Stimulated activated CD8-positive, alpha-beta memory T cell treated with anti-CD3 and anti-CD28 coated beads, Interleukin-7, amount 100 ng/mL, for 1 hour (primary cell): ENCODE data around the gene ANK3.

Experiments used
- DNase-seq, 2 donors: peaks; one replicate each; pipeline ENCODE4 v3.0.0-alpha.2; 2020; ENCODE audit warnings: low read depth in 2 of 2

ANK3 gene

GRCh38 chr10:60281331-60281730 is 108.3 kb downstream of the ANK3 start:
- DNase-seq = no peak

GRCh38 chr10:60280475-60280874 is 109.2 kb downstream of the ANK3 start:
- no peak for DNase-seq

- no peak for DNase-seq
These were observed 112.0 kb downstream of the ANK3 start for GRCh38 chr10:60277656-60278055.

GRCh38 chr10:60276232-60276631 is 113.4 kb downstream of the ANK3 start:
- DNase-seq = no peak

- no peak for DNase-seq
These were observed 118.2 kb downstream of the ANK3 start for GRCh38 chr10:60271319-60272040.

GRCh38 chr10:60270426-60270825 is 119.2 kb downstream of the ANK3 start:
- DNase-seq = no peak

GRCh38 chr10:60267802-60268201 is 121.9 kb downstream of the ANK3 start:
- DNase-seq = no peak

- no peak for DNase-seq
These were observed 123.2 kb downstream of the ANK3 start for GRCh38 chr10:60266513-60266912.

GRCh38 chr10:60262647-60263126 is 127.0 kb downstream of the ANK3 start:
- DNase-seq = no peak

GRCh38 chr10:60260321-60260720 is 129.4 kb downstream of the ANK3 start:
- DNase-seq = no peak

- no peak for DNase-seq
These were observed 131.3 kb downstream of the ANK3 start for GRCh38 chr10:60258429-60258797.

- DNase-seq = no peak
These were observed 131.8 kb downstream of the ANK3 start for GRCh38 chr10:60257767-60258428.

- no peak for DNase-seq
These were observed 134.9 kb downstream of the ANK3 start for GRCh38 chr10:60254776-60255175.

GRCh38 chr10:60253484-60253883 is 136.2 kb downstream of the ANK3 start:
- DNase-seq = no peak

GRCh38 chr10:60252688-60253087 is 137.0 kb downstream of the ANK3 start:
- no peak for DNase-seq

- no peak for DNase-seq
These were observed 143.3 kb downstream of the ANK3 start for GRCh38 chr10:60246382-60246781.

GRCh38 chr10:60239228-60239627 is 150.4 kb downstream of the ANK3 start:
- DNase-seq = no peak

- no peak for DNase-seq
These were observed 150.9 kb downstream of the ANK3 start for GRCh38 chr10:60238759-60239100.

- DNase-seq = no peak
These were observed 151.5 kb downstream of the ANK3 start for GRCh38 chr10:60237977-60238758.

GRCh38 chr10:60236869-60237524 is 152.7 kb downstream of the ANK3 start:
- no peak for DNase-seq

- DNase-seq = no peak
These were observed 154.7 kb downstream of the ANK3 start for GRCh38 chr10:60235001-60235400.

- DNase-seq = no peak
These were observed 155.1 kb downstream of the ANK3 start for GRCh38 chr10:60234551-60234950.
